ENCODE results near the gene ZWINT. TPM values are rescaled to one million over a fixed set of nuclear protein-coding genes. Genes with fewer than 3 reads are reported as not detected.

The ZWINT gene
- polyA plus RNA-seq, 1 experiment: 15.0 TPM

DNA sequence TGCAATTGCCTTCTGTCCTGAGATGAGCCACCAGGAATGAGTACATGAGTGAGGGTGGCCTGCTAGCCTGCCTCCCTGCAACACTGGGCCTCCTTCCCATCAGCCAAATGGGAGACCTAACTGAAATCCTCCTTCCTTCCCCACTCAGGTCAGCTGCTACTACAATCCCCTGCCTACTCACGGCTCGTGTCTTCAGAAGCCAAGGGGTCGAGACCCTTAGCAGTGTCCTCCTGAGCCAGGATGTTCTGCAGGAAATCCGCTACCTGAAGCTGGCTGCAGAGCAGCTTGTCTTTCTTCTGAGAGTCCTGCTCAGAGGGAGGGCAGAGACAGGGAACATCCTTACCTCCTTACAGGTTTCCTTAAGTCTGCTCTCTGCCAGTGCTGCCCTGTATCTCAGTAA lies 1.2 kb downstream of the ZWINT start:
- peak overlapping the region; percentile 90; the same call in 1 of the 2 replicates for H3K4me3 ChIP-seq (ENCODE audit: low read depth, low read length)

DNA sequence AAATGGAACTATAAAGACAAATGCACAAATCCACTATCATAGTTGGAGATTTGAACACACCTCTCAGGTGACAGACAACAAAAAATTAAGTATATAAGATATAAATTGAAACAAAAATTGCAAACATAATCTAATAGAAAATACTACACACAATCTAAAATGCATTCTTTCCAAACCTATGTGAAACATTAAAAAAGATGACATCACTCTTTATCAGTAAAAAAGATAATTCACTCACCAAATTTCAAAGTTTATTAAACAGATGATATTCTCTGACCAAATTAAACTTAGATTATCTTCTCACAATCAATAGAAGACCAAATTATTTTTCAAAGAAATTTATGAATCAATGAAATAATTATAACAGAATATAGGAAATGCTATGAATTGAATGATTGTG lies 4.0 kb downstream of the ZWINT start:
- Histone ChIP-seq H3K27me3 (ENCODE audit: control insufficient read depth, insufficient read depth, low read length) (no peaks in the 10 kb centered on the region), H3K9me3 (ENCODE audit: control insufficient read depth, insufficient read depth, low read length) (no peaks in the 10 kb centered on the region), H3K4me3 (ENCODE audit: low read depth, low read length) (no peak overlapping the region), H3K27ac (ENCODE audit: low read depth, low read length) (no peak overlapping the region)
- TF ChIP-seq, protein P1, sequence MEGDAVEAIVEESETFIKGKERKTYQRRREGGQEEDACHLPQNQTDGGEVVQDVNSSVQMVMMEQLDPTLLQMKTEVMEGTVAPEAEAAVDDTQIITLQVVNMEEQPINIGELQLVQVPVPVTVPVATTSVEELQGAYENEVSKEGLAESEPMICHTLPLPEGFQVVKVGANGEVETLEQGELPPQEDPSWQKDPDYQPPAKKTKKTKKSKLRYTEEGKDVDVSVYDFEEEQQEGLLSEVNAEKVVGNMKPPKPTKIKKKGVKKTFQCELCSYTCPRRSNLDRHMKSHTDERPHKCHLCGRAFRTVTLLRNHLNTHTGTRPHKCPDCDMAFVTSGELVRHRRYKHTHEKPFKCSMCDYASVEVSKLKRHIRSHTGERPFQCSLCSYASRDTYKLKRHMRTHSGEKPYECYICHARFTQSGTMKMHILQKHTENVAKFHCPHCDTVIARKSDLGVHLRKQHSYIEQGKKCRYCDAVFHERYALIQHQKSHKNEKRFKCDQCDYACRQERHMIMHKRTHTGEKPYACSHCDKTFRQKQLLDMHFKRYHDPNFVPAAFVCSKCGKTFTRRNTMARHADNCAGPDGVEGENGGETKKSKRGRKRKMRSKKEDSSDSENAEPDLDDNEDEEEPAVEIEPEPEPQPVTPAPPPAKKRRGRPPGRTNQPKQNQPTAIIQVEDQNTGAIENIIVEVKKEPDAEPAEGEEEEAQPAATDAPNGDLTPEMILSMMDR (IDR thresholded peaks at IDR 0.05; ENCODE audit: low read depth, low read length): no peak
- DNase-seq (ENCODE audit: low read depth, low spot score): no peak
- ChIA-PET CTCF (no interaction called here), POLR2A (no interaction called here)

More for the DNA sequence above, 1.2 kb downstream of the ZWINT start:
- DNase-seq (ENCODE audit: low read depth, low spot score): no peak
- TF ChIP-seq, protein P1 (IDR thresholded peaks at IDR 0.05; ENCODE audit: low read depth, low read length): no peak
- Histone ChIP-seq H3K27me3 (ENCODE audit: control insufficient read depth, insufficient read depth, low read length) (no peaks in the 10 kb centered on the region), H3K9me3 (ENCODE audit: control insufficient read depth, insufficient read depth, low read length) (no peaks in the 10 kb centered on the region), H3K27ac (ENCODE audit: low read depth, low read length) (no peak overlapping the region)
- ChIA-PET CTCF (no interaction called here), POLR2A (no interaction called here)

DNA sequence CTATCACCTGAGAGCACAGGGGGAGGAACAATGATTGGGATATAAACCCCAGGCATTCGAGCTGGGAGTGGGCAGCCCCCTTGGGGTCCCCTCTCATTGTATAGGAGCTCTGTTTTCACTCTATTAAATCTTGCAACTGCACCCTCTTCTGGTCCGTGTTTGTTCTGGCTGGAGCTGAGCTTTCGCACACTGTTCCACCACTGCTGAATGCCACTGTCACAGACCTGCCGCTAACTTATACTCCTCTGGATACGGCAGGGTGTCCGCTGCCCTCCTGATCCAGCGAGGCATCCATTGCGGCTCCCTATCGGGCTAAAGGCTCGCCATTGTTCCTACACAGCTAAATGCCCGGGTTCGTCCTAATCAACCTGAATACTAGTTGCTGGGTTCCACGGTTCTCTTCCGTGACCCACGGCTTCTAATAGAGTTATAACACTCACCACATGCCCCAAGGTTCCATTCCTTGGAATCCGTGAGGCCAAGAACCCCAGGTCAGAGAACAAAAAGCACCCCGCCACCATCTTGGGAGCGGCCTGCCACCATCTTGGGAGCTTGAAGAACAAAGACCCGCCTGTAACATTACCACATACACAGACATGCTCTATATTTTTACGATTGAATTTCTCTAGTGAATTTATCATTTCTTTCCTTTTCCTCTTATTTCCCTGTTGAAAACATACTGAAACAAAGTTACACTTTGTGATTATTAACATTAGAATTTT lies 9.0 kb downstream of the ZWINT start:
- CTCF ChIA-PET: interaction anchor here (0.6 kb wide), 1 partner anchor 10 kb away, joined by 4 read pairs; no protein-coding TSS in a partner anchor
- POLR2A ChIA-PET: no interaction called here
- no peak overlapping the region for H3K4me3 ChIP-seq (ENCODE audit: low read depth, low read length)
- no peak for DNase-seq (ENCODE audit: low read depth, low spot score)
- TF ChIP-seq, protein P1 (IDR thresholded peaks at IDR 0.05; ENCODE audit: low read depth, low read length): no peak
- H3K27me3 ChIP-seq (ENCODE audit: control insufficient read depth, insufficient read depth, low read length): no peaks in the 10 kb centered on the region
- H3K27ac ChIP-seq (ENCODE audit: low read depth, low read length): no peak overlapping the region
- H3K9me3 ChIP-seq (ENCODE audit: control insufficient read depth, insufficient read depth, low read length): no peaks in the 10 kb centered on the region

- no peak overlapping the region for H3K27ac ChIP-seq (ENCODE audit: low read depth, low read length)
- H3K4me3 ChIP-seq (ENCODE audit: low read depth, low read length): no peak overlapping the region
- TF ChIP-seq, protein P1 (IDR thresholded peaks at IDR 0.05; ENCODE audit: low read depth, low read length): peak; percentile 16; the same call in 1 of the 2 replicates
- POLR2A ChIA-PET: interaction anchor here (0.6 kb wide), 1 partner anchor 547 kb away, joined by 4 read pairs; no protein-coding TSS in a partner anchor
- no peaks in the 10 kb centered on the region for H3K27me3 ChIP-seq (ENCODE audit: control insufficient read depth, insufficient read depth, low read length)
- CTCF ChIA-PET: no interaction called here
- DNase-seq (ENCODE audit: low read depth, low spot score): no peak
- H3K9me3 ChIP-seq (ENCODE audit: control insufficient read depth, insufficient read depth, low read length): no peaks in the 10 kb centered on the region
Measured at GRCh38 chr10:56349611-56350010, 11.4 kb downstream of the ZWINT start.

DNA sequence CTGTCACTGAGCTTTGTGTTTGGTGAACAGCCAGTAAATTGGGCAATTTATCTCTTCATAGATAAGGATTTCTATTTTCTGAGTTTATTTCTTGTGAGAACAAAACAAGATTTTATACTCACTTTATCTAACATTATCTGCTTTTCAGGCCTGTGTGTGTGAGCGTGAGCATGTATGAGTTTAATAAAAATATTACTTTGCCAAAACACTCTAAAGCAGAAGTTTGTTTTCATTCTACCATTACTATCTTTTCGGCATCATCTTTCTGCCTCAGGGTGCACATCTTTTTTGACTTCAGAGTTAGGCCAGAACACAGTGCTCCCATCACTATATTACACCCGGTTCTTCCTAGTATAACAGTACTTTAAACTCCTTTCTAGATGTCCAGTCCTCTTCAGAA lies 13.0 kb downstream of the ZWINT start:
- Histone ChIP-seq H3K27me3 (ENCODE audit: control insufficient read depth, insufficient read depth, low read length) (no peaks in the 10 kb centered on the region), H3K4me3 (ENCODE audit: low read depth, low read length) (no peak overlapping the region), H3K9me3 (ENCODE audit: control insufficient read depth, insufficient read depth, low read length) (no peaks in the 10 kb centered on the region), H3K27ac (ENCODE audit: low read depth, low read length) (no peak overlapping the region)
- ChIA-PET CTCF (interaction anchor here (0.5 kb wide), 1 partner anchor 22 kb away, joined by 4 read pairs; no protein-coding TSS in a partner anchor), POLR2A (no interaction called here)
- no peak for DNase-seq (ENCODE audit: low read depth, low spot score)
- TF ChIP-seq, protein P1 (IDR thresholded peaks at IDR 0.05; ENCODE audit: low read depth, low read length): no peak
